Osteoblast (primary cell): ENCODE data around the gene ABHD3. TPM values are rescaled to one million over a fixed set of nuclear protein-coding genes. Genes with fewer than 3 reads are reported as not detected.
"Not testable (repeated sequence)": the region's sequence is repeated elsewhere in the genome, so short reads cannot be mapped to it uniquely, and the experiment has no call there.

Experiments
- DNase-seq: peaks from one replicate; pipeline ENCODE4 v3.0.0; 2011; ENCODE audit warnings: low spot score, mixed read lengths; ENCODE audit not compliant: insufficient read length; ENCODE audit errors: missing footprints
- H2AFZ ChIP-seq: 2 replicates; pipeline ENCODE4 v1.6.0; 2011; ENCODE audit warnings: mild to moderate bottlenecking, low read length
- H3K27ac ChIP-seq: 2 replicates; pipeline ENCODE4 v1.5.1; 2011; ENCODE audit warnings: mild to moderate bottlenecking, low read depth, low read length, moderate library complexity
- H3K27me3 ChIP-seq: 2 replicates; pipeline ENCODE4 v1.6.0; 2012; ENCODE audit warnings: mild to moderate bottlenecking, control low read depth, inconsistent platforms, low read length, moderate library complexity; ENCODE audit not compliant: insufficient read depth
- H3K36me3 ChIP-seq: 2 replicates; pipeline ENCODE4 v1.5.1; 2011; ENCODE audit warnings: mild to moderate bottlenecking, low read length, control low read depth, moderate library complexity; ENCODE audit not compliant: insufficient read depth
- H3K4me1 ChIP-seq: 2 replicates; pipeline ENCODE4 v1.5.1; 2011; ENCODE audit warnings: mild to moderate bottlenecking, low read length, control low read depth, moderate library complexity; ENCODE audit not compliant: insufficient read depth
- H3K4me2 ChIP-seq: 2 replicates; pipeline ENCODE4 v1.6.0; 2011; ENCODE audit warnings: mild to moderate bottlenecking, low read length; ENCODE audit not compliant: insufficient read depth
- H3K4me3 ChIP-seq: fragments of 200-600 bp; sonication (generic); 3 replicates; pipeline ENCODE4 v1.5.1; 2012; ENCODE audit warnings: mild to moderate bottlenecking, low read length, inconsistent platforms; ENCODE audit not compliant: insufficient read depth
- H3K79me2 ChIP-seq: 2 replicates; pipeline ENCODE4 v1.6.0; 2012; ENCODE audit warnings: mild to moderate bottlenecking, low read length, control low read depth, inconsistent platforms; ENCODE audit not compliant: insufficient read depth
- H3K9me3 ChIP-seq: 2 replicates; pipeline ENCODE4 v1.5.1; 2011; ENCODE audit warnings: low read depth, low read length, control low read depth
- H4K20me1 ChIP-seq: 2 replicates; pipeline ENCODE4 v1.6.0; 2012; ENCODE audit warnings: mild to moderate bottlenecking, low read length, control low read depth; ENCODE audit not compliant: insufficient read depth
- CTCF ChIP-seq: IDR thresholded peaks from 2 replicates; pipeline ENCODE4 v1.5.1; 2011; ENCODE audit warnings: mild to moderate bottlenecking, low read depth, low read length, moderate library complexity; ENCODE audit errors: extremely low read depth
- total RNA-seq: library from RNA; depleted of rRNA; stranded (reverse); fragments of >200 nt; gene quantifications from 2 replicates; pipeline ENCODE4 v1.2.3, GENCODE V29; 2012

The ABHD3 gene
- total RNA-seq, 1 donor, result 4.0 TPM

- Histone ChIP-seq H4K20me1 (peaks cover 2% of the 10 kb centered on the region), H3K36me3 (peaks cover 10% of the 10 kb centered on the region), H3K4me2 (peak within 1 kb of the TSS; percentile 85), H3K9me3 (no peaks in the 10 kb centered on the region), H3K4me3 (peak within 1 kb of the TSS; percentile 93), H3K27me3 (no peaks in the 10 kb centered on the region), H2AFZ (peak within 1 kb of the TSS; percentile 98), H3K27ac (peak within 1 kb of the TSS; percentile 87), H3K79me2 (peaks cover 52% of the 10 kb centered on the region), H3K4me1 (peaks cover 11% of the 10 kb centered on the region)
- TF ChIP-seq CTCF, result peak; percentile 85
- DNase-seq, result peak; percentile 98
Measured at GRCh38 chr18:21612125-21613039, 92.2 kb downstream of the ABHD3 start, which contains the start of gene SNRPD1. Gene SNRPD1, plus strand, starts transcription at chr18:21612314. Its CDS starts 116 bp downstream, at chr18:21612430.

GRCh38 chr18:21611401-21612124, 93.0 kb downstream of the ABHD3 start:
- not testable (repeated sequence) for H3K36me3 ChIP-seq, DNase-seq, H3K9me3 ChIP-seq, H3K27me3 ChIP-seq, H4K20me1 ChIP-seq
- Histone ChIP-seq H3K4me3 (peak overlapping the region; percentile 93), H3K4me1 (peaks cover 11% of the 10 kb centered on the region), H2AFZ (peak overlapping the region; percentile 98), H3K4me2 (peak overlapping the region; percentile 85), H3K27ac (peak overlapping the region; percentile 87), H3K79me2 (peaks cover 44% of the 10 kb centered on the region)

- no peak for TF ChIP-seq CTCF
- Histone ChIP-seq H3K9me3 (no peaks in the 10 kb centered on the region), H4K20me1 (no peaks in the 10 kb centered on the region), H3K79me2 (peaks cover 3% of the 10 kb centered on the region), H3K4me3 (no peak overlapping the region), H3K36me3 (no peaks in the 10 kb centered on the region), H3K4me1 (peaks cover 4% of the 10 kb centered on the region), H3K27me3 (no peaks in the 10 kb centered on the region), H2AFZ (peak overlapping the region; percentile 11), H3K27ac (no peak overlapping the region), H3K4me2 (peak overlapping the region; percentile 52)
- DNase-seq, result no peak
Measured at GRCh38 chr18:21605213-21605612, 99.4 kb downstream of the ABHD3 start.

- no peak overlapping the region for H3K27ac ChIP-seq
- no peaks in the 10 kb centered on the region for H3K36me3 ChIP-seq
- no peaks in the 10 kb centered on the region for H3K27me3 ChIP-seq
- H3K79me2 ChIP-seq, result peaks cover 9% of the 10 kb centered on the region
- H3K4me2 ChIP-seq, result peak overlapping the region; percentile 52
- no peaks in the 10 kb centered on the region for H4K20me1 ChIP-seq
- no peaks in the 10 kb centered on the region for H3K9me3 ChIP-seq
- no peak overlapping the region for H3K4me3 ChIP-seq
- peak overlapping the region; percentile 11 for H2AFZ ChIP-seq
- H3K4me1 ChIP-seq, result peaks cover 4% of the 10 kb centered on the region
- TF ChIP-seq CTCF, result no peak
- no peak for DNase-seq
Measured at GRCh38 chr18:21604671-21605070, 99.9 kb downstream of the ABHD3 start.
